ENCODE data around the gene ACACB. TPM values are rescaled to one million over a fixed set of nuclear protein-coding genes. Genes with fewer than 3 reads are reported as not detected.

The ACACB gene
- total RNA-seq, 3 donors from 2014 or later (not counting 1 experiment from before 2014, with no cell fraction given) = 4.1 to 14.3 (median 8.4) TPM

- H3K9me3 Mint-ChIP-seq = peaks cover 2 to 8% of the 10 kb centered on the region in 2 donors
- no peak overlapping the region for H3K4me3 Mint-ChIP-seq
- H3K4me1 ChIP-seq (ENCODE audit: control insufficient read depth, insufficient read depth, low read length) = no peaks in the 10 kb centered on the region
- no peak overlapping the region for H3K27ac Mint-ChIP-seq
- H3K27ac ChIP-seq (ENCODE audit: low read length) = no peak overlapping the region
- TF ChIP-seq CTCF (IDR thresholded peaks at IDR 0.05) = no peak
- 85% methylated on average over 8 of the region's 8 CpGs for WGBS (ENCODE audit: insufficient coverage)
- H3K27me3 Mint-ChIP-seq (ENCODE audit: low read depth in 2 of 2) = peaks cover 2 to 10% of the 10 kb centered on the region in 2 donors
- H3K4me3 ChIP-seq (ENCODE audit: low read length) = no peak overlapping the region
- ATAC-seq (no peak), DNase-seq (no peak)
- no peaks in the 10 kb centered on the region for H3K4me1 Mint-ChIP-seq
- H3K9me3 ChIP-seq (ENCODE audit: control insufficient read depth, insufficient read depth, low read length) = peaks cover 5% of the 10 kb centered on the region
- no peaks in the 10 kb centered on the region for H3K27me3 ChIP-seq (ENCODE audit: control insufficient read depth, insufficient read depth, low read length)
- peaks cover 18% of the 10 kb centered on the region for H3K36me3 Mint-ChIP-seq
- no peaks in the 10 kb centered on the region for H3K36me3 ChIP-seq (ENCODE audit: control insufficient read depth, insufficient read depth, low read length)
- intact Hi-C loops (cut with micrococcal nuclease) = no loop called here
These were observed 139.6 kb downstream of the ACACB start for GRCh38 chr12:109256011-109256410.

- intact Hi-C loops (cut with micrococcal nuclease) = no loop called here
- Histone ChIP-seq H3K4me1 (ENCODE audit: control insufficient read depth, insufficient read depth, low read length) (no peaks in the 10 kb centered on the region), H3K27me3 (ENCODE audit: control insufficient read depth, insufficient read depth, low read length) (no peaks in the 10 kb centered on the region), H3K4me3 (ENCODE audit: low read length) (no peak overlapping the region), H3K36me3 (ENCODE audit: control insufficient read depth, insufficient read depth, low read length) (no peaks in the 10 kb centered on the region), H3K9me3 (ENCODE audit: control insufficient read depth, insufficient read depth, low read length) (peaks cover 5% of the 10 kb centered on the region), H3K27ac (ENCODE audit: low read length) (no peak overlapping the region)
- DNase-seq (no peak), ATAC-seq (no peak)
- H3K27me3 Mint-ChIP-seq (ENCODE audit: low read depth in 2 of 2) = peaks cover 2 to 9% of the 10 kb centered on the region in 2 donors
- no peak overlapping the region for H3K4me3 Mint-ChIP-seq
- peaks cover 17% of the 10 kb centered on the region for H3K36me3 Mint-ChIP-seq
- no peaks in the 10 kb centered on the region for H3K4me1 Mint-ChIP-seq
- TF ChIP-seq CTCF (IDR thresholded peaks at IDR 0.05) = no peak
- H3K27ac Mint-ChIP-seq = no peak overlapping the region
- peaks cover 2 to 6% of the 10 kb centered on the region in 2 donors for H3K9me3 Mint-ChIP-seq
- 88% methylated on average over 6 of the region's 6 CpGs for WGBS (ENCODE audit: insufficient coverage)
These were observed 141.8 kb downstream of the ACACB start for GRCh38 chr12:109258201-109258600.

DNA sequence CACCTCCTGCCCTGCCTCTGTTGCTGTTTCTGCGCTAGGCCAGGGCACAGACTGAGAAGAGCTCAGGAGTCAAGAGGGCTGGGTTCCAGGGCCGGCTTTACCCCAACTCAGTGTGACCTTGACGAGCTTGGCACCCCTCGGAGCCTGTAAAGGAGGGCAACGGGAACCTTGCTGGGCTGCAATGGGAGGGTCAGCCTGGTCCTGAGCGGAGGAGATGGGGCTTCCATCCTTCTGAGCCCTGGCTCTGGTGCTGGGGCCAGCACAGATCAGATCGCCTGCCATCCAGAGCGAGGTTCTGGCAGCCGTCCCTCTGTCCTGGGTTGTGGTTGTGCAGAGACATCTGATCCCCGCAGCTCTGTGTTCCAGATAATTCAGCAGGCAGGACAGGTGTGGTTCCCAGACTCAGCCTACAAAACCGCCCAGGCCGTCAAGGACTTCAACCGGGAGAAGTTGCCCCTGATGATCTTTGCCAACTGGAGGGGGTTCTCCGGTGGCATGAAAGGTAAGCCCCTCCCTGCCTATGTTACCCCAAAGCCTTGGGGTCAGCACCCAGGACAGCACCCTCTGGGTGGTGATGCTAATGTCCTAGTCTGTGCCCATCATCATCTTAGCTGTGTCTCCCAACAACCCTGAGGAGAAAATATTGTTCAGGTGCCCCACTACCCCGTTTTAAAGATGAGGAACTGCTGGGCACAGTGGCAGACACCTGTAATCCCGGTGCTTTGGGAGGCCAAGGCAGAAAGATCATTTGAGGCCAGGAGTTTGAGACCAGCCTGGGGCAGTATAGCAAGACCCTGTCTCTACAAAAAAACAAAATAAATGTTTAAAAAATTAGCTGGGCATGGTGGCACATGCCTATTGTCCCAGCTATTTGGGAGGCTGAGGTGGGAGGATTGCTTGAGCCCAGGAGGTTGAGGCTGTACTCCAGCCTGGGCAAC is 142.5 kb downstream of the ACACB start:
- Histone ChIP-seq H3K4me3 (ENCODE audit: low read length) (no peak overlapping the region), H3K27ac (ENCODE audit: low read length) (no peak overlapping the region), H3K9me3 (ENCODE audit: control insufficient read depth, insufficient read depth, low read length) (peaks cover 4% of the 10 kb centered on the region), H3K4me1 (ENCODE audit: control insufficient read depth, insufficient read depth, low read length) (no peaks in the 10 kb centered on the region), H3K36me3 (ENCODE audit: control insufficient read depth, insufficient read depth, low read length) (no peaks in the 10 kb centered on the region), H3K27me3 (ENCODE audit: control insufficient read depth, insufficient read depth, low read length) (no peaks in the 10 kb centered on the region)
- DNase-seq = no peak
- H3K27ac Mint-ChIP-seq = no peak overlapping the region
- 90% methylated on average over 16 of the region's 16 CpGs for WGBS (ENCODE audit: insufficient coverage)
- H3K4me3 Mint-ChIP-seq = no peak overlapping the region
- intact Hi-C loops (cut with micrococcal nuclease) = no loop called here
- peaks cover 2 to 3% of the 10 kb centered on the region in 2 donors for H3K27me3 Mint-ChIP-seq (ENCODE audit: low read depth in 2 of 2)
- no peak for TF ChIP-seq CTCF (IDR thresholded peaks at IDR 0.05)
- H3K9me3 Mint-ChIP-seq = peaks cover under 1 to 3% of the 10 kb centered on the region in 2 donors
- no peaks in the 10 kb centered on the region for H3K4me1 Mint-ChIP-seq
- H3K36me3 Mint-ChIP-seq = peaks cover 10% of the 10 kb centered on the region
- ATAC-seq = no peak

Data from natural killer cell (primary cell).